HCT116 (cell line): ENCODE data around the gene DOCK3.

Experiments
- ATF3 ChIP-seq: IDR thresholded peaks from 2 replicates; pipeline ENCODE4 v1.6.1; 2012
- CEBPB ChIP-seq: IDR thresholded peaks from 2 replicates; pipeline ENCODE4 v1.6.1; 2012; ENCODE audit warnings: low read depth
- CTCF ChIP-seq, 3 experiments: fragments of 200-600 bp in 1 of 3; sonication (generic) in 1 of 3; IDR thresholded peaks in 2 of 3; conservative IDR thresholded peaks in 1 of 3; 2 replicates each; pipeline ENCODE4 v1.5.1; 2012 to 2017; ENCODE audit warnings: low read depth in 2 of 3, low read length in 2 of 3, antibody characterized with exemption in 1 of 3, borderline replicate concordance in 1 of 3, control low read depth in 1 of 3, mild to moderate bottlenecking in 1 of 3, mixed read lengths in 1 of 3, mixed run types in 1 of 3, moderate library complexity in 1 of 3; ENCODE audit not compliant: insufficient read depth in 1 of 3
- EGR1 ChIP-seq: IDR thresholded peaks from 2 replicates; pipeline ENCODE4 v1.6.1; 2012; ENCODE audit warnings: low read depth
- EZH2 ChIP-seq: fragments of 200-600 bp; sonication (generic); IDR thresholded peaks from 2 replicates; pipeline ENCODE4 v1.6.1; 2017; ENCODE audit warnings: antibody characterized with exemption, mixed run types
- JUND ChIP-seq: IDR thresholded peaks from 2 replicates; pipeline ENCODE4 v1.6.1; 2012
- MAX ChIP-seq: IDR thresholded peaks from 2 replicates; pipeline ENCODE4 v1.6.1; 2012
- POLR2A ChIP-seq: IDR thresholded peaks from 2 replicates; pipeline ENCODE4 v1.7.0; 2011; ENCODE audit warnings: borderline replicate concordance; ENCODE audit not compliant: insufficient read depth, insufficient read length; ENCODE audit errors: extremely low read depth
- POLR2AphosphoS5 ChIP-seq: IDR thresholded peaks from 2 replicates; pipeline ENCODE4 v1.6.1; 2011; ENCODE audit warnings: mild to moderate bottlenecking, low read depth, low read length, moderate library complexity
- RAD21 ChIP-seq: IDR thresholded peaks from 2 replicates; pipeline ENCODE4 v1.6.1; 2012; ENCODE audit warnings: low read depth, mild to moderate bottlenecking
- SIN3A ChIP-seq: IDR thresholded peaks from 2 replicates; pipeline ENCODE4 v1.6.1; 2012; ENCODE audit warnings: low read depth
- YY1 ChIP-seq: IDR thresholded peaks from 2 replicates; pipeline ENCODE4 v1.6.1; 2011; ENCODE audit warnings: low read length, low read depth, moderate library complexity, mild to moderate bottlenecking; ENCODE audit not compliant: insufficient replicate concordance; ENCODE audit errors: extremely low read depth
- ZBTB33 ChIP-seq: IDR thresholded peaks from 2 replicates; pipeline ENCODE4 v1.6.1; 2011; ENCODE audit warnings: mild to moderate bottlenecking, low read length, moderate library complexity; ENCODE audit not compliant: insufficient replicate concordance; ENCODE audit errors: extremely low read depth
- ZNF274 ChIP-seq: fragments of 200-500 bp; sonication (Bioruptor generic); IDR thresholded peaks from 2 replicates; pipeline ENCODE4 v1.6.1; 2014; ENCODE audit warnings: mild to moderate bottlenecking, low read depth, low read length, inconsistent platforms

- no peak for TF ChIP-seq SIN3A
- no peak for TF ChIP-seq CTCF (IDR thresholded peaks at IDR 0.05 in 2 of 3, conservative IDR thresholded peaks at IDR 0.05 in 1 of 3; ENCODE audit: borderline replicate concordance in 1 of 3, insufficient read depth in 1 of 3, low read depth in 2 of 3, low read length in 2 of 3)
- TF ChIP-seq EZH2 = no peak
- TF ChIP-seq POLR2AphosphoS5 = no peak
- no peak for TF ChIP-seq POLR2A
- TF ChIP-seq YY1 = no peak
- no peak for TF ChIP-seq ZBTB33
- no peak for TF ChIP-seq ZNF274
- TF ChIP-seq RAD21 = no peak
- no peak for TF ChIP-seq ATF3
- no peak for TF ChIP-seq JUND
- TF ChIP-seq EGR1 = no peak
- no peak for TF ChIP-seq MAX
- TF ChIP-seq CEBPB = no peak
Measured at GRCh38 chr3:51176923-51177322, 502.2 kb downstream of the DOCK3 start.
